ENCODE measurements around the gene SREBF1. TPM values are rescaled to one million over a fixed set of nuclear protein-coding genes. Genes with fewer than 3 reads are reported as not detected.

Gene SREBF1
- total RNA-seq (2014; rRNA removed; shearing (Covaris generic)), result 17.2 and 32.7 TPM in 2 replicates

DNA sequence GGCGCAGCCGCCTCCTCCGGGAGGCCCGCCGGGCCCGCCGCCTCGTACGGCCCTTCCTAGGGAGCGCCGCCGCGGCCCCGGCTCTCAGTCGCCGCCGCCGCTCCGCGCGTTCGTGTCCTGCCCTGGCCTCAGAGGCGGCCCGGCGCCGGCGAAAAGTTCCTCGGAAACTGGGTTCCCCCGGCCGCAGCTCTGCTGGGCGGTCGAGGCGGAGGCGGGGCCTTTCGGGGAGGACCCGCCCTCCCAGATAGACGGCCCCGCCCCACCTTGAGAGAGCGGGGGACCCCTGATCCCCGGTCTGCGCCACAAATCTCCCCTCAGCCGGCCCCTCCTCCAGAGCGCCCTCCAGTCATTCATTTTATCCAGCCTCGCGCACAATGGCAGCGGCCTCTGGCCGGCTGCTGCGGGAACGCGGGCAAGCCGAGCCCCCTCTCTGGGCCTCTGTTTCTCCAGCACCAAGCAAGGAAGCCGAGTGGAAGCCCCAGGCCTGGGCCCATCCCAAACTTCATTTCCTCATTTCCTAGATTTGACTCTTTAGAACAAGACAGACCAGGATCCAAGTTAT, at the start of gene SREBF1:
TSS of gene SREBF1 (minus strand) at position 169 of the 562 bp plus-strand sequence. CDS start 169 bp downstream, outside the sequence.
- H3K27me3 ChIP-seq (replicated peaks), result no peaks in the 10 kb centered on the region
- DNase-seq (ENCODE audit: low read depth in 1 of 2, low spot score in 2 of 2), result no peak
- peaks cover 56% of the 10 kb centered on the region for H3K4me1 ChIP-seq (replicated peaks)
- peak within 1 kb of the TSS; percentile 91 for H3K27ac ChIP-seq
- H3K4me3 ChIP-seq, result peak within 1 kb of the TSS; percentile 70
- peaks cover 6% of the 10 kb centered on the region for H3K36me3 ChIP-seq
- H3K9me3 ChIP-seq (replicated peaks), result no peaks in the 10 kb centered on the region

DNA sequence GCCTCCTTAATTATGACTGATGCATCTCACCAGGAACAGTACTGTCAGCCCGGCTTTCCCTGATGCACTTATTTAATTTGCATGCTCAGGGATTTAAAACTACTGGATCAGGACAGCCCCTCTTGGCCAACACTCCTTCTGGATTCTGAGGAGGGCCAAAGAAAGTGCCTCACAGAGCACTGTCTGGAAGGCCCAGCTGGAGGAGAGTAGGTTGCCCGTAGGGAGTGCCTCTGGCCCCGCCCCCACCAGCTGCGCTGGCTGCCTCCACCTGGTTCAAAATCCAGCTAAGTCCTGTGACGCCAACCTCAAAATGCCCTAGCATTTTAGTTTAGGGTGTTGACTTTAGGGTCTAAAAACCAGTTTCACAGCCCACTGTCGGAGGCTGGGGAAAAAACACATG, 49.4 kb upstream of the SREBF1 start:
- Histone ChIP-seq H3K27ac (no peak overlapping the region), H3K27me3 (replicated peaks) (no peaks in the 10 kb centered on the region), H3K4me1 (replicated peaks) (no peaks in the 10 kb centered on the region; the same call in 1 of the 2 replicates), H3K36me3 (peaks cover 61% of the 10 kb centered on the region), H3K4me3 (no peak overlapping the region), H3K9me3 (replicated peaks) (no peaks in the 10 kb centered on the region)
- no peak for DNase-seq (ENCODE audit: low read depth in 1 of 2, low spot score in 2 of 2)

DNA sequence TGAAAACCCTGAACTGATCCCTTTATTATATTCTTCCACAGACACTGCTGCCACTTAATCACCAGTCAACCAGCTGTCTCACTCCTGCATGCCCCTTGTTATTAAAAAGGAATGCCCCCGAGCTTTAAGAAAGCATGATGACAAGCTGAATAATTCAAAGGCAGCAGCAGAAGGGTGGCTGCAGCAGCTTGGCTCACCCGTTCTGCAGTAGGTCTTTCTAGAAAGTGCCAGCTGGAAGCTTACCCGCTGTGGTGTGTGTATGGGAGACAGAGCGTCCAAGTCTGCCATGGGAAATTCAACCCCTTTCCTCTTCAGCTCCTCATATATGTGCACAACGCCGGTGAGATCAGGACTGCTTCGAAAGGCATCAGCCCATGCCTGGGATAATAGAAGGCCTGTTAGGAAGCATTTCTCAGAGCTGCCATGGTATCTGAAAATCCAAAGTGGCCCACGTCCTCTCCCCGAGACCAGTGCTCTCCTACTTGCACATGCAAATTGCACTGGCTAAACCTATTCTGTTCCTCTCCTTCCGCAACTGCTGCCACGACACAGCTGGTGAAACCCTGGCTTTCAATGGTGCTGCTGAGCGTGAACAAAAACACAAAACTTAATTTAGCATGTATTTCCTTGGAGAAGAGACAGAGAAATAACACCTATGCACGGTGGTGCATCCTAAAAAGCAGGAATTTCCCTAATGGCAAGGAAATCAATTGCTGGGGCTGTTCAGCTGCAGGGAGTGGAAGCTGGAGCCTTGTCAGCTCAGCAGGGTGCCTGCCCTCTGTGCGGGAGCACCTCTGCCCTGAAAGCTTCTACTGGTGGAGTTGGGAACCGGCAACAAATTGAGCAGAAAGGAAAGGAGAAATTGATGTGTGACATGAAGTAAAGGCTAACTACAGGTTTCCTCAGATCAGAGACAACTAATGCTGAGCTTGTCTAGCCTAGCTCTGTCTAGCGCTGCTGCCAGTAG, 47.9 kb upstream of the SREBF1 start:
- Histone ChIP-seq H3K27ac (no peak overlapping the region), H3K4me3 (no peak overlapping the region), H3K9me3 (replicated peaks) (no peaks in the 10 kb centered on the region), H3K4me1 (replicated peaks) (no peaks in the 10 kb centered on the region; the same call in 1 of the 2 replicates), H3K27me3 (replicated peaks) (no peaks in the 10 kb centered on the region), H3K36me3 (peaks cover 53% of the 10 kb centered on the region)
- DNase-seq (ENCODE audit: low read depth in 1 of 2, low spot score in 2 of 2), result no peak

DNA sequence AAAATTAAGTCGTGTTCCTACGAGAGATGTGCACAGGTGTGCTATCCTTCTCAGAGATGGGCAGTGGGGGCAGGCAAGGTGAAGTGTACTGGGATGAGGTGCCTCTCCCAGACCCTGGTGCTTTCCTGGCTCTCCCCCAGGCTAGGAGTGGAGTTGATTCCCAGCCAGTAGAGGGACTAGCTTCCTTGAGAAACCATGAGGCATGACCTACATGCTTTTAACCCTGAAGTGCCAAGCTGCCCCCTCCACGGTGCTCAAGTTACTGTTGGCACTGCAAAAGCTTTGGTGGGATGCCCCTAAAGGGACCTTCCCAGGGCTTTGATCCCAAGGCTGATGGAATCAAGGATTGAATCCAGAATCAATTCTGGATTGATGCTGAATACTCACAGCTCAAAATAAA, 47.0 kb upstream of the SREBF1 start:
- Histone ChIP-seq H3K27ac (no peak overlapping the region), H3K27me3 (replicated peaks) (no peaks in the 10 kb centered on the region), H3K4me3 (no peak overlapping the region), H3K4me1 (replicated peaks) (no peaks in the 10 kb centered on the region; the same call in 1 of the 2 replicates), H3K36me3 (peaks cover 60% of the 10 kb centered on the region), H3K9me3 (replicated peaks) (no peaks in the 10 kb centered on the region)
- DNase-seq (ENCODE audit: low read depth in 1 of 2, low spot score in 2 of 2), result no peak

DNA sequence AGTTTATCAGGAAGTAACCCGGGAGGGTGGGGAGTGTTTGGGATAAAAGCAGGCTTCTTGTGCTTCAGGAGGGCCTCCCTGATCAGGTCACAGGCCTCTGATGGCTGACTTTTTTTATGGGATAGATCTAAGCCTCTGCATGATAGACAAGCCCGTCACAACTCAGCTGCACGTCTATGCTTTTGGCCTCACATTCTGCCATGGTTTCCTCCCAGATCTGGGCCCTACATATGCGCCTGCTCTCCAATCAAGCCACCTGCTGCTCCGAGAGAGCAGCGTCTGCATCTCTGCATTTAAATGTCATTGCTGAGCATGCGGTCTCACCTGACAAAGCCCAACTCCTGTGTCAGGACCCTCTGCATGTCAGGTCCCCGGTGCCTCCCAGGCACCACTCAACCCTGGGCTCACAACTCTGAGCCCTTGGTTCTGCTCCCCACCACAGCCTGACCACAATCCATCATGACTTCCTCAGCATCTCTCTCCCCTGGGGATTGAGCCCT, 45.3 kb upstream of the SREBF1 start:
- no peak for DNase-seq (ENCODE audit: low read depth in 1 of 2, low spot score in 2 of 2)
- no peak overlapping the region for H3K27ac ChIP-seq
- H3K27me3 ChIP-seq (replicated peaks), result no peaks in the 10 kb centered on the region
- H3K9me3 ChIP-seq (replicated peaks), result no peaks in the 10 kb centered on the region
- H3K36me3 ChIP-seq, result peaks cover 64% of the 10 kb centered on the region
- no peaks in the 10 kb centered on the region for H3K4me1 ChIP-seq (replicated peaks)
- H3K4me3 ChIP-seq, result no peak overlapping the region

DNA sequence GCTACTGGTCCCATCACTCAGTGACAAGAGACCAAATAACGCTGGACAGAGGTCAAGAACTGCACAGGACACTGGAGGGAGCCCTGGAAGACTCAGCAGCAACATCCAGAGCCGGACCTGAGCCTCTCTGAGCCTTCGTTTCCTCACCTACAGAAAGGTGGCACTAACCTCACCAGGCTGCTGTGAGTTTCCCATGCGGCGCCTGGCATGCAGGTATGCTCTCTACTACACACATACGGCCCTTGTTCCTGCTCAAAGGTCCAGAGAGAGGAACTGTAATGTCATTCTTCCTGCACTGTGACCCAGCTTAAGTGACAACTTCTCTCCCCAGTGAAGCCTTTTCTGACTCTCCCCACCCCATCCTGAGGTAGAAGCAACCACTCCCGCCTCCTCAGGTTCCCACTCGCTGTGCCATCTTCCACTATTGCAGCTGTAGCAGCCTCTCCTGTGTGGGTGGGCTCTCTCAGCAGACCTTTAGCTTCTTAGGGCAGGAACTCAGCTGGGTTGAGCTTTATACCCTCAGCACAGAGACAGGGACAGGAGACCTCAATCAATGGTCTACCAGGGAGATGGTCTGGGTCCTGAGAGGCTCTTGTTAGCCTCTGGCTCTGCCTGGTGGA, 43.9 kb upstream of the SREBF1 start:
- H3K36me3 ChIP-seq, result peaks cover 73% of the 10 kb centered on the region
- H3K4me1 ChIP-seq (replicated peaks), result no peaks in the 10 kb centered on the region
- DNase-seq (ENCODE audit: low read depth in 1 of 2, low spot score in 2 of 2), result no peak
- H3K27me3 ChIP-seq (replicated peaks), result no peaks in the 10 kb centered on the region
- no peak overlapping the region for H3K27ac ChIP-seq
- no peaks in the 10 kb centered on the region for H3K9me3 ChIP-seq (replicated peaks)
- H3K4me3 ChIP-seq, result no peak overlapping the region

DNA sequence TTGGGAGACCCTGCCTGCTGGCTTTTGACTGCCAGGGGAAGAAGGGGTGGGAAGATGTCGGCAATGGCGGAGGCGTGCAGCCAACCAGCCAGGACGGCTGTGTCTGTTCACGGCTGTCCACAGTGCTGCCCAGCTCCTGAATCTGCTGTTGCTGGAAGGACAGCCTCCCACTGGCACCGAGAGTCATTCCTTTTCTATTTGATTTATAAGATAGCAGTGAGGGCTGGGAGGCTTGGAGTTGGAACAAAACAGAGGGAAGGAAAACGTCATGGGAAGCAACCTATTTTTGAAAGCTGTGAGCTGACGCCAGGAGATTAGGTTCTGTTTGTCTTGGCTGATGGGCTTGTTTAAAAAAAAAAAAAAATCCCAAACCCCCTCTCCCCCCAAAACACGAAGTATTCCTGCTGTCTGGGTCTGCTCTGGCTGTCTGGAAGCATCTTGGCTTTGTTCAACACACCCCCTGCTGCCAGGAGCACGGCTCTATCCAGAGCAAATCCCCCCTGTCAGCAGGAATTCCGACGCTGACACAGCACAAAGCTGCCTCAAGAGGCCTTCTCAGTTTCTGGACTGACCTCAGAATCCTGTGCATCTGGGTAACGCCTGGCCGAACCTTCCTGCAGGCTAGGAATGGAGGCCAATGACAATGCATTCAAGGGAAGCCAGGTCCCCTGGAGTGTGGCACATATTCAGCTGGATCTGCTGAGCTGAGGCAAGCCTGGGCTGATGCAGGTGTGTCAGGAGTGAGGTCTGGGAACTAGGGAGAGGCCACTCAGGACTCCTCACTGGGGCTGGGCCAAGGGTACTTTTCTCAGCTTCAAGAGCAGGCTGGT, 41.0 kb upstream of the SREBF1 start:
- Histone ChIP-seq H3K27me3 (replicated peaks) (no peaks in the 10 kb centered on the region), H3K4me3 (no peak overlapping the region), H3K4me1 (replicated peaks) (no peaks in the 10 kb centered on the region; the same call in 1 of the 2 replicates), H3K36me3 (peaks cover 66% of the 10 kb centered on the region), H3K27ac (no peak overlapping the region), H3K9me3 (replicated peaks) (no peaks in the 10 kb centered on the region)
- no peak for DNase-seq (ENCODE audit: low read depth in 1 of 2, low spot score in 2 of 2)

DNA sequence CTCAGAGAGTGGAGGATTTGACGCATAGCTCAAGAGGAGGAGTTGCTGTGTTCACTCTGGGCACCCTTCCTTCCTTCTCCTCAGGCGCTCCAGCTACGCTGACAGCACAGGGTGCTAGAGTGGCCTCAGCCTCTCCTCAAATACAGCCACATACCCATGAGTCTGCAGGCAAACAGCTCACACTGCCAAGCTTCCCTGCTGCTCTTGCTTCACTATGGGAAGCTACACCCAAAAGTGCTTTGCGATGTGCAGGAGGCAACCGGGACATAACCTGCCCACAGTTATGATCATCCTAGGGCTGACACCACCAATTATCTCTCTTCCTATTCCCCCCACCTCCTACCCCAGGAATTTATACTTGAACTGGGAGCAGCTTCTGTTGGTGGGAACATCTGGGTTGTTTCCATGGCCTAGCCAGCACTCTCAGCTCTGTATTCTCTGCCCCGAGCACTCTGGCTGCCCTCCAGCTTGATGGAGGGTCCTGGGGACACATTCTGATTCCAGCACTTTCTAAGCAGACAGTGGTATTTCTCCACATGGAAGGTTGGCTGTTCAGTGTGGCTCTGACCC, 40.3 kb upstream of the SREBF1 start:
- no peaks in the 10 kb centered on the region for H3K9me3 ChIP-seq (replicated peaks)
- peaks cover 59% of the 10 kb centered on the region for H3K36me3 ChIP-seq
- H3K4me3 ChIP-seq, result no peak overlapping the region
- DNase-seq (ENCODE audit: low read depth in 1 of 2, low spot score in 2 of 2), result no peak
- H3K27ac ChIP-seq, result no peak overlapping the region
- H3K4me1 ChIP-seq (replicated peaks), result no peaks in the 10 kb centered on the region; the same call in 1 of the 2 replicates
- H3K27me3 ChIP-seq (replicated peaks), result no peaks in the 10 kb centered on the region

DNA sequence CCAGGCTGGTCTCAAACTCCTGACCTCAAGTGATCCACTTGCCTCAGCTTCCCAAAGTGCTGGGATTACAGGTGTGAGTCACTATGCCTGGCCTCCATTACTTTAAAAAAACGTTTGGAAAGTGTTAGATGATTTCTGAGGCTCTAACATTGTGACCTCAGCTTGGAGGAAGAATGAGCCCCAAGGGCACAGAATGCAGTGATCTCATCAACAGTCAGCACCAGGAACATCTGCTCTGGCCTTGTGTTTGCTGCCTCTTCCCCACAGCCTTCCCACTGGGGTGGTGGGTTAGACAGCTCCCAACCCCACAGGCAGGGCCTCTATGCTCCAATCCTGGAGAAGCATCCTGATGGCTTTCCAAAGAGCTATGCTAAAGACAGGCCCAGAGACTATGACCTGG, 37.7 kb upstream of the SREBF1 start:
- H3K4me3 ChIP-seq, result no peak overlapping the region
- no peaks in the 10 kb centered on the region for H3K27me3 ChIP-seq (replicated peaks)
- no peak overlapping the region for H3K27ac ChIP-seq
- DNase-seq (ENCODE audit: low read depth in 1 of 2, low spot score in 2 of 2), result no peak
- H3K4me1 ChIP-seq (replicated peaks), result no peaks in the 10 kb centered on the region; the same call in 1 of the 2 replicates
- H3K9me3 ChIP-seq (replicated peaks), result no peaks in the 10 kb centered on the region
- peaks cover 58% of the 10 kb centered on the region for H3K36me3 ChIP-seq

DNA sequence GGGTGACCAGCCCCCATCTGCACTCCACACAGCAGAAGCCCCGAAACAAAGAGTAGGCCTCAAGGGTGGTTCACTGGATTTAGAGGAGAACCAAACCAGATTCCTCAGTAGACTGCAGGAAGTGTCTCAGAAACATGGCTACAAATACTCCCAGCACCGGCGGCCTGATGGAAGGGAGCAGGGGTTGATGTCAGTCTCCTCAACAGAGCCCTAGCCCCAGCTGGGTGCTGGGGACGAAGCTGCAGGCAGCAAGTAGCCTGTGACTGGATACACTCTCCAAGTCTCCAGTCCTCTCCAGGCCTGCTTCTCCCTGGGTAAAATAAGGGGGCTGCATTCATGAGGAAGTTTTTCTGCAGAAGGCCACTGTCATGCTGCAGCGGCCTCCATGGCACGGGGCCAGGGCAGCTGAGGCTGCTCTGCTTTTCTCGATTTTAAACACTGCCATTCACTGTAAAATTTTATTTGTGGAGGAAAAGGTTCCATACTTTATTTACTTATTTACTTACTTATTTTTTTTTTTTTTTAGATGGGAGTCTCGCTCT, 36.7 kb upstream of the SREBF1 start:
- no peaks in the 10 kb centered on the region; the same call in 1 of the 2 replicates for H3K4me1 ChIP-seq (replicated peaks)
- H3K27me3 ChIP-seq (replicated peaks), result no peaks in the 10 kb centered on the region
- no peaks in the 10 kb centered on the region for H3K9me3 ChIP-seq (replicated peaks)
- peaks cover 51% of the 10 kb centered on the region for H3K36me3 ChIP-seq
- no peak overlapping the region for H3K27ac ChIP-seq
- DNase-seq (ENCODE audit: low read depth in 1 of 2, low spot score in 2 of 2), result no peak
- no peak overlapping the region for H3K4me3 ChIP-seq

DNA sequence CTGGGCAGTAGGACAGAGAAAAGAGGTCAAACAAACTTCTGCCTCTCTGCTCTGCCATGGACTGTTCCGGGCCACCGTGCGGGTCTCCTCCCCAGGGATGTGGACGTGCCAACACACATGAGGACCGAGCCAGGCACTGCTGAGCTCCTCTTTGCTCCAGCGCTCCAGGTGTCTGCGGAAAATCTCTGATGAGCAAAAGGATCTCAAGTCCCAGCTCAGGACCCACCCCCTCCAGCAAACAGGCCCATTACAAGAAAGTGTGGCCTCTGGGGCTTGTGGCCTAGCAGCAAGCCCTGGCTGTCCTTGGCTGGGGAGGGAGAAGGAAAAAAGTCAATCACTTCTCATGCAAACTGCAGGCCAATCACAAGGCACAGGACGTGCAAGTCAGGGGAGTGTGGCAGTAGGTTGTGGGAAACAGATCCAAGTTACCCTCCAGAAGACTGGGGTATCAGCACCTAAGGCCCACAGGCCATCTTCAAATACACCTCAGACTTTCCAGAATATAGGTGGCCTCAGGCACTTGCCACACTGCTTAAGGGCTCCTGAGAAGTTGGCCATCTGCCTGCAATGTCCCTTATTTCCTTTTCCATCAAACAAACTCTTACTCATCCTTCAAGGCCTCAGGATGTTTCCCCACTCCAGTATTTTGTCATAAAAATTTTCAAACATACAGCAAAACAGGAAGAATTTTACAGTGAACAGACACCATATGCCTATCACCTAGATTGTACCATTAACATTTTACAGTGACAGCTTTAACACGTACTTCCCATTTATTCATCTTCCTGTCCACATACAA, 36.0 kb upstream of the SREBF1 start:
- peaks cover 52% of the 10 kb centered on the region for H3K36me3 ChIP-seq
- no peak overlapping the region for H3K4me3 ChIP-seq
- H3K27ac ChIP-seq, result no peak overlapping the region
- no peaks in the 10 kb centered on the region for H3K27me3 ChIP-seq (replicated peaks)
- DNase-seq (ENCODE audit: low read depth in 1 of 2, low spot score in 2 of 2), result no peak
- no peaks in the 10 kb centered on the region for H3K9me3 ChIP-seq (replicated peaks)
- no peaks in the 10 kb centered on the region; the same call in 1 of the 2 replicates for H3K4me1 ChIP-seq (replicated peaks)

DNA sequence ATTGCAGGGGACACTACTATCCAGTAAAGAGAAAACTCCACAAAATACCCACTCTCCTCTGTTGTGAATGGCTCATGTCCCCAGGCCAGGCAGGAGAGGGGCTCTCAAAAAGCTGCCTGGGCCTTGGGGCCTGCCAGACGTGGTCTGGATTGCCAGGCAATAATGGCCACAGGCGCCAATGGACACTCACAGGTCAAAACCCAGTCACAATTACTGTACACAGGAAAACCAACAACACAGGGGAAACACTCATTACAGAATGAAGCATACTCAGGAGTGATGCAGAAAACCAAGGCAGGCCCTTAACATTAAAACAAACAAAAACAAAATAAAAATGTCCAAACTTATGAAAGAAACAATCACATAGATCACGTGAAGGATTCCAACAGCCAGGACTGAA, 35.1 kb upstream of the SREBF1 start:
- DNase-seq (ENCODE audit: low read depth in 1 of 2, low spot score in 2 of 2), result no peak
- H3K27me3 ChIP-seq (replicated peaks), result no peaks in the 10 kb centered on the region
- H3K9me3 ChIP-seq (replicated peaks), result no peaks in the 10 kb centered on the region
- H3K4me3 ChIP-seq, result no peak overlapping the region
- H3K4me1 ChIP-seq (replicated peaks), result no peaks in the 10 kb centered on the region; the same call in 1 of the 2 replicates
- H3K27ac ChIP-seq, result no peak overlapping the region
- H3K36me3 ChIP-seq, result peaks cover 49% of the 10 kb centered on the region

Data from SJSA1 (cell line).